A172 (cell line): ENCODE results near the gene MYH14. TPM values are rescaled to one million over a fixed set of nuclear protein-coding genes. Genes with fewer than 3 reads are reported as not detected.
"Not testable (repeated sequence)": the region's sequence is repeated elsewhere in the genome, so short reads cannot be mapped to it uniquely, and the experiment has no call there.

Experiments
- DNase-seq: peaks from one replicate; pipeline ENCODE4 v3.0.0-alpha.2; 2015; ENCODE audit warnings: low spot score
- total RNA-seq: library from RNA; depleted of rRNA; stranded (reverse); fragments of >200 nt; shearing (Covaris generic); gene quantifications from 2 replicates; pipeline ENCODE4 v1.2.3, GENCODE V29; 2014

MYH14 gene
- total RNA-seq, 1 experiment from 2014 or later: 2.4 TPM

DNA sequence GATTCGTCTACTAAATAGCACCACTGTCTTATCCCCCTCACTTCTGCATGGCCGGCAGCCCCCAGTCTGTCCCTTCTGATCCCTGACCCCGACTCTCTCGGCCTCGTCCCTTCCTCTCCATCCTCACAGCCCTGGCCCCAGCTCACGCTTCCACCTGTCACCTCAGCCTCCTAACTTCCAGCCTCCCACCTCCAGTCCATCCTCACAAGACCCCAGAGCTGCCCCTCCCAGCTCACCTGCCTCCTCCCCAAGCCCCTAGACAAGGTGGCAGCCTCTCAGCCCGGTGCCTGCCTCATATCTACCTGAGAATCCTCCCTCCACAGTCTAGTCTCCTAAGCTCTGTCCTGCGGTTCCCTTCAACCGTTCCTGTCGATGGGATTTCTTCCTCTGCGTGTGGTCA lies 115.7 kb downstream of the MYH14 start:
- no peak for DNase-seq

DNA sequence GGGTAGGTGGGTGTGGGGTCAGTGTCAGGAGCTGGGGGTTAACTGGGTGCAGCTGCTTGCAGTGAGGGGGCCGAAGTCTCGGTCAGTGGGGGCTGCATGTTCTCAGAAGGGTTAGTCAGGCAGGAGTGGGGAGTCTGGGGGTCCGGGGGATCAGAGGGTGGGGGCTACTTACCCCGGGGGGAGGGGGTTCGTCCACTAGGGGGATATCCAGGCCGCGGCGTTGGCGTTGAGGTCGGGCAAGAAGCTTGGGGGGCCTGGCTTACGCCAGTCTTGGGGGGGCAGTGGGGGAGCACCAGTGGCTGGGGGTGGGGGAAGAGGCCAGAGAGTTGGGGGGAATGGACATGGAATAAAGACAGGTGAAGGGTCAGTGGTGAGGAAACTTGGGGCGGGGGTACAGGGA lies 116.6 kb downstream of the MYH14 start:
- no peak for DNase-seq

DNA sequence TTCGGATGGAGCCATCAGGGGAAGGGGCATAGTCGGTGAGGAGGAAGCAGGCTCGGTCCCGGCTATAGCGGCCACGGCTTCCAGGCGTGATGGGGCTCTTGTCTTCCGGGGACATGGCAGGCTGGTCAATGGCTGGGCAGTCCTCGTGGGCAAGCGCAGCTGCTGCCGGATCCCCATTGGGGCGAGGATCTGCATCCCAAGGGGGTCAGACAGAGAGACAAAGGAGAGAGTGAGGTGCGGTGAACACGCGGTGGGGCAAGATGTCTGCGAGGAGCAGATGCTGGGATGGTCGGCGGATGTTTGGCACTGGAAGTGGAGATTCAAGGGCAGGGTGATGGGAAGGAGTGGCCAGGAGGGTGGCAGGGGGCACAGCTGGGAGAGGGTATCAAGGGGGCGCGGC lies 117.2 kb downstream of the MYH14 start:
- DNase-seq: no peak

DNA sequence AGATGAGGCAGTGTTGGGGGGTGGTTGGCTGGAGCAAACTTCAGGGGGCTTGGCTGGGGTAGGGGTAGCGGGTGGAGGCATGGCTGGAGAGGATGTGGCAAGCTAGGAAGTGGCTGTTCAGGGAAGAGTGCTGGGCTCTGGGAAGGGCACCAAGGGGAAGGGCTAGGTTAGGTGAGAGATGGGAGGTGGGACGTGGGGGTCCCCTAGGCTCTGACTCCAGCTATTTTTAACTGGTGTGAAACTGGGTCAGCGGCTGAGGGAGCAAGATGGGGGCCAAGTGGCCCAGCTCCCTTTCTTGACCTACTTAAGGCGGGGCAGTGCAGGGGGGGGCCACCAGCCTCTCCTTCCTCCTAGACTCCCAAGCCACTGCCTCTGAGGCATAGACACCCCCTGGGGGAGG lies 118.4 kb downstream of the MYH14 start:
- no peak for DNase-seq

DNA sequence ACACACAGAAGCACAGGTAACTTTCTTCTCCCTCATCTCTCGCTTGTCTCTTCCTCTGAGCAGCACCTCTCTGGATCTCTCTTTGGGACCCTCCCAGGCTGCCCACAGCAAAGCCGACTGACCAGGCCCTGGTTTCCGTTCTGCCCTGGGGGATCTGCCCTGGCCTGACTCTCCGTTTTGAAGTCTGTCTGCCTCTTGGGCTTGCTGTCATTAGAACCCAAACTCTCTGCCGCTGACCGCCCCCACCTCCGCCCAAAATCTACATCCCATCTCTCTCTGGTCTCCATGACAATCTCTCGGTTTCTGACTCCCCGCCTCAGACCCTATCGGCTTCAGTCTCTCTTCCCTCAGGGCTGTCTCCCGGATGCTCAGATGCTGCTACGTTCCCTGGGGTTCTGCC lies 118.8 kb downstream of the MYH14 start:
- DNase-seq: no peak

DNA sequence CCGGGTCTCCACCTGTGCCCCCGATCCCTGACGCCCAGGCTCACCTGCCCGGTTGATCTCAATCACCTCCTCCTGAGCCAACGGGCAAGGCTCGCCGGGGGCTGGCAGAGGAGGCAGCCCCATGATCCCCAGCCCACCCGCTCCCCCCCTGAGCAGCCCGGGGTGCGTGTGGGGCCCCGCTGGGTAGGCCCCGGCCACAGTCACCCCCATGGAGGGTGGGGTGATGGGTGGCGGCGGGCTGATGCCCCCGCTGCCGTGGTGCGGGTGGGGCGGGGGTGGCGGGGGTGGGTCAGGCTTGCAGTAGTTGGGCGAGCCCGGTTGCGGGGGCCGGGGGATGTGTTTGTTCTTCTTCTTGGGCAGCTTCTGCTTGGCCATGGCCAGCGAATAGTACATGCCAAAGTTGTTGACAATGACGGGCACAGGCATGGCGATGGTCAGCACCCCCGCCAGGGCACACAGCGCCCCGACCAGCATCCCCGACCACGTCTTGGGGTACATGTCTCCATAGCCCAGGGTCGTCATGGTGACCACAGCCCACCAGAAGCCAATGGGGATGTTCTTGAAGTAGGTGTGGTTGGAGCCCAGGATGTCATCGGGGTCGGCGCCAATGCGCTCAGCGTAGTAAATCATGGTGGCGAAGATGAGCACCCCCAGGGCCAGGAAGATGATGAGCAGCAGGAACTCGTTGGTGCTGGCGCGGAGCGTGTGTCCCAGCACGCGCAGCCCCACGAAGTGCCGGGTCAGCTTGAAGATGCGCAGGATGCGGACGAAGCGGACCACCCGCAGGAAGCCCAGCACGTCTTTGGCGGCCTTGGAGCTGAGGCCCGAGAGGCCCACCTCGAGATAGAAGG lies 119.7 kb downstream of the MYH14 start:
- DNase-seq: no peak

DNA sequence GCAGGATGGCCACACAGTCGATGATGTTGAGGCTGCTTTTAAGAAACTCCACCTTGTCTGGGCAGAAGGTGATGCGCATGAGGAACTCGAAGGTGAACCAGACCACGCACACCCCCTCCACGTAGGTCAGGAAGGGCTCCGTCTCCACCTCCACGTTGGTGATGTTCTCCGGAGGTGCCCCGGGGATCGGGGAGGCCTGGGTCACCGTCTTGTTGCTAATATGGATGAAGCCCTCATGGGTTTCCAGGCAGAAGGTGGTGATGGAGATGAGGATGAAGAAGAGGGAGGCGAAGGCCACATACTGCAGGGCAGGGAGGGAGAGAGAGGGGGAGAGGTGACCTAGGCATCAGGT lies 120.3 kb downstream of the MYH14 start:
- no peak for DNase-seq

DNA sequence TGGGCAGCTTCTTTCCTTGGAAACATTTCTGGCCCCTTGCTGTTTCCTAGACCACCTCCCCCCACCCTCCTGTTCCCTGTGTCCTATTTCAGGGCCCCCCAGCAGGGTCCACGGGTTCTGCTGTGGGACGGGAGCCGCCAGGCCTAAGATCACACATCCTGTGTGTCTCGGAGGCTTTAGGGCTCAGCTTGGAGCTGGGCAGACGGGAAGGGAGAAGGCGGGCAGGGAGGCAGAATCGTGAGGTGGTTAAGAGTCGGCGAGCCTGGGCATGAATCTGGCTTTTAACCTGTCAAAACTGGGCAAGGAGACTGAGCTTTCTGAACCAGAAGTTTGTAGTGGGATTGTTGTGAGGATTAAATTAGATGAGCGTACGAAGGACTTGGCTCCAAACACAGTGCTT lies 120.9 kb downstream of the MYH14 start:
- no peak for DNase-seq

DNA sequence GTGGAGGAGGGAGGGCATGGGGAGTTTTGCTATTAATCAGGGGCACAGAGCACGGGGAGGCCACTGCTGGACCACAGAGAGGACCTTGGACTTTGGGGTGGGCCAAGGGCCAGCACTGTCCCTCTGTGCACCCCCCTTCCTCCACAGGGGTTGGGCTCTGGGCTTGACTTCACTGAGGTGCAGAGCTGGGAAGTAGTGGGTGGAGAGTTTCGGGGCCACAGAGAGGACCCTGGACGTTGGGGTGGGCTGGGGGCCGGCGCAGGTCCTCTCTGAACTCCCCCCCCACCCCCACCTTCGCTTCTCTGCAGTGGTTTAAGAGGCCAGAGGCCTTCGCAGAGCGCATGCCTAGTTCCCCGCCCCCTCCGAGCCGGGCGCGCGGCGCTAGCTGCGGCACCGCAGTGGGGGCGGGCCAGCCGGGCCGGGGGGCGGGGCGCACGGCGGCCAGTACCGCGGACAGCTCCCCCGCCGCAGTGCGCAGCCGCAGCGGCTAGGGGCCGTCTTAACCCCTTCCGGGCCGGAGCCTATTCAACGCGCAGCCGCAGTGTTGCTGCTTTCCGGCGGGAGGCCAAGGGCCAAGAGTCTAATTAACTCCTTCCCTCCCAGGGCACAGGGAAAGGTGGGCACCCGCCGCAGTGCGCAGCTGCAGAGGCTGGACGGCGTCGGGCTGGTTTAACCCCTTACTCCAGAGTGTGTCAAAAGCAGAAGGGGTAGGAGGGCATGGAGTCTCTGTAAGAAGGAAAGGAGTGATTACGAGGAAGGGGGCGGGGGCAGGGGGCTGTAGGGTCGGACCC lies 122.1 kb downstream of the MYH14 start:
- peak; percentile 50 for DNase-seq

DNA sequence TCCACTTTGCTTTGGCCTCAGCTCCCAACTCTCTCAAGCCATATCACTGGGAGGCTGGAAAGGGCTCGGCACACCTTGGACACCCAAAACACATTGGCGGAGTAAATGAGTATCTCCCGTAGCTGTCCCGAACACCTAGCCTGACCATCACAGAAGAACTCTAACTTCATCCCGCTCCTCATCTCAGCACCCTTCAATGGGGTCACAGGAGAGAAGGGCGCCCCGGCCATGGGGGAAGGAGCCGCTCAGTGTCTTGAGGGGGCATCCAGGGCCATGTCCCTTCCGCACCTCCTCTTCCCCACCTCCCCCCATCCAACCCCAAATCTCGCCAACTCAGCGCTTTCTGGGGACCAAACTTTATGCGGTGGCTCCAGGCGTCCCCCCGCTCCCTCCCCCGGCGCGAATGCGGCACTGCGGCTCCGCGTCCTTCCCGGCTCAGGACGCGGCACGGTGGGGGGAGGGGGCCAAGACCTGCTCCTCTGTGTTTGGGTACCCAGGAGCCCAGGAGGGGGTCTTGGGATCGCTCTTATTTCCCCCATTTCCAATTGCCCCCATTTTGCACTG lies 122.8 kb downstream of the MYH14 start:
- no peak for DNase-seq

DNA sequence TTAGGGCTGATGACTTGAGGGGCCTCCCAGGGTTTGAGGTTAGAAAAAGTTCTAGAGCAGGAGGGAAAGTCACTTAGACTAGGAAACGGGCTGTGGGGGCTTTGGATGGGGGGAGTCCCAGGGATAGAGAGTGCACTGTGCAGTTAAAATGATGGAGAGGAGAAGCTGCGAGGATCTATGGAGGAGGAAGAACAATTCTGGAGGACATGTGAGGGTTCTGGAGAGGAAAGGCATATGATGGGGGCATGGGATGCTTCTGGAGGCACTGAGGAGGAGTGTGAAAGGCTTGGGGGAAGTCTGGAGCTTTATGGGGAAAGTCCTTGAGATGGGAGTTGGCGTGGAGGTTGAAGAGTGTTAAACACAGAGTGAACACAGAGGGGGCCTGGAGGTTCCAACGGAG lies 123.6 kb downstream of the MYH14 start:
- DNase-seq: no peak

DNA sequence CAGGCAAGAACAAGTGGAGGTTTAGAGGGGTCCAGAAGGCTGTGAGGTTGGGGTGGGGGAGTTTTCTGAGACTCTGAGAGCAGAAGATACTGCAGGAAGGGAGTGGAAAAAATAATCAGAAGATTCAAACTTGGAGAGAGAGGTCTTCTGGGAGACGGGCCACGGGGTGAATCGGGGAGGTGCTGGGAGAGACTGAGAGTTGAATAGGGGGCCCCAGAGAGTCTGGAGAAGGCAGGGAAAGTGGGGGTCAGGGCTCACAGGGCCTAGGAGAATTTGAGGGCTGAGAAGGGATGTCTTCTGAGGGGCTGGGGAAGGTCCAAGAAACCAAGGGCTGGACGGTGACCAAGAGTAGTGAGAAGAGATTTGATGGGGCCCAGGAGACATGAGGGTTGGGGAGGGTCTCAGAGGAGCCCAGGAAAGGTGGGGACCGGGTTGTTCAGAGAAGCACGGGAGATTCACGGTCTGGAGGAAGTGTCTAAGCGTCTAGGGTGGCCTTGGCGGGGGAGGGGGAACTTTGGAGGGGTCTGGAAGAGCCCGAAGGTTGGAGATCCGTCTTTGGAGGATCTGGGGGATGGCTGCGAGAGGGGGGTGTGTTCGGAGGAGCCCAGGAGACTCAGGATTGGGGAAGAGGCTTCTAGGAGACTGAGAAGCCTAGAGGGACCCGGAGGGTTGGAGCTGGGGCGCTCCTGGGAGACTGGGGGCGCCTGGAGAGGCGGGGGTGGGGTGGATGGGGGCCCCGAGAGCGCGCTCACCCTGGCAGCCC lies 124.2 kb downstream of the MYH14 start:
- no peak for DNase-seq

DNA sequence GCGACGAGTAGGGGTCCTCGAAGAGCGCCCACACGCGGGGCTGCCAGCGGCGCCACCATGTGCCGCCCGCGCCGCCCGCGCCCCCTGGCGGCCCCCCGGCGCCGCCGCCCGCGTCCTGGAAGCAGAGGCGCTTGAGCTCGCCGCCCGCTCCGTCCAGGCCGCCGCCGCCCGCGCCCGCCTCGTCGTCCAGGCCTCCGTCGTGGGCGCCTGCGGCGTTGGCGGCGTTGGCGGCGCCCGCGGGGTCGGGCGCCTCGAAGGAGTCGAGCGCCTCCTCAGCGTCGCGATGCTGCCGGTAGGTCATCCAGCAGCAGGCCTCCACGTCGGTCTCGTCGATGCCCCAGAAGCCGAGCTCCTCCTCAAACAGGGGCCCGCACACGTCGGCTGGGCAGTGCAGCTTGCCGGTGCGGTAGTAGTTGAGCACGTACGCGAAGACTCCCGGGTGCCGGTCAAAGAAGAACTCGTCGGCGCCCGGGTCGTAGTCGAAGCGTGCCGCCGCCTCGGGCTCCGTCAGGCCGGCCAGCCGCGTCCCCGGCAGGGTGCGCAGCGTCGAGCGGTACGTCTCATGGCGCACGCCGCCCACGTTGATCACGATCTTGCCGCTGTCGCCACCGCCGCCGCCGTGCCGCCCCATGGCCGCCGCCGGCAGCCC lies 124.9 kb downstream of the MYH14 start:
- DNase-seq: no peak

DNA sequence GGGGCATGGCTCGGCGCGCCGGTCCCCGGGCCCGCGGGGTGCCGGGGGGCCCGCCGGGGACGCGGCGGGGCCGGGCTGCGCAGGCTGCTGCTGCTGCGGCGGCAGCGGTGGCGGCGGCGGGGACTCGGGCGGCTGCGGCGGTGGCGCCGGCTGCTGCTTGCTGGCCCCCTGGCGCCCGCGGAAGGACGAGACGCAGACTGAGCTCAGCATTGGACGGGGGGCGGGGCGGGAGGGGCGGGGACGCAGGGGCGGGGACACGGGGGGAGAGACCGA lies 125.4 kb downstream of the MYH14 start:
- DNase-seq: no peak

DNA sequence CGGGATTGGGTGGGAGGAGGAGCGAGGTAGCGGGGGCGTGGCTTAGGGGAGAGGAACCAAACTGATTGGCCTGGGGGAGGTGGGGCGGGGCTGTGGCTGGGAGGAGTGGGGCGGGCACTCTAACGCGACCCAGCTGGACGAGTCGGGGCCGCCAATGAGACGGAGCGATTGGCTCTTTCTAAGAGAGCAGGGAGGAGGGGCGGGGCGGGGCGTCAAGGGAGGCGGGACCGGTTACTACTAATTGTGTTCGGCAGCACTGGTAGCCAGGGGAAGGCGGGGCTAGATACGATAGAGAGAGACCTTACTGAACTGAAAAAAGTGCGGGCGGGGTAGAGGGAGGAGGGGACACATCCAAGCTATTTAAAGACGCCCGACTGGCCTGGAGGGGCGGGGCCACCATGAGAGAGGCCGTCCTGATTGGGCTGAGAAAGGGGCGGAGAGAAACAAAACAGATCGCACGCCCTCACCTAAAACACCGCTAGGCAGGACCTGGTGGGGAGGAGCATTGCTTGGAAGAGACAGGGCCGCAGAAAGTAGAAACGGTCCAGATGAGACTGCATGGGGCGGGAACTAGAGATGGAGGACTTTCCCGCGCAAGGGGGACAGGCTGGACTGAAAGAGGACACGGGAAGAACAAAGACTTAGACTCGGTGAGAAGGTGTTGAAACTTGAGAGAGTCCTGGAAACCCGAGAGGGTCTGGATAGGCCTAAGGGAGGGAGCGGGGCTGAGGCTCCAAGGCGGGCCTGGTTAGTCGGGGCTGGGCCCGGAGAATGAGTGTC lies 125.9 kb downstream of the MYH14 start, which contains the start of gene KCNC3:
Gene KCNC3 (minus strand): TSS at position 232 of the 780 bp plus-strand sequence. CDS start 295 bp downstream, outside the sequence.
- DNase-seq: peak; percentile 100

DNA sequence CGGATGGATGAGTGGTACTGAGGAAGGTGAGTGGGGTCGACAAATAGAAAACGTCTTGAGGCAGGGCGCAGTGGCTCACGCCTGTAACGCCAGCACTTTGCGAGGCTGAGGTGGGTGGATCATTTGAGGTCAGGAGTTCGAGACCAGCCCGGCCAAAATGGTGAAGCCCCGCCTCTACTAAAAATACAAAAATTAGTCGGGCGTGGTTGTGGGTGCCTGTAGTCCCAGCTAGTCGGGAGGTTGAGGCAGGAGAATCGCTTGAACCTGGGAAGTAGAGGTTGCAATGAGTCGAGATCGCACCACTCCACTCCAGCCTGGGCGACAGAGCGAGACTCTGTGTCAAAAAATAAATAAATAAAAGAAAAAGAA lies 126.5 kb downstream of the MYH14 start:
- not testable (repeated sequence) for DNase-seq

DNA sequence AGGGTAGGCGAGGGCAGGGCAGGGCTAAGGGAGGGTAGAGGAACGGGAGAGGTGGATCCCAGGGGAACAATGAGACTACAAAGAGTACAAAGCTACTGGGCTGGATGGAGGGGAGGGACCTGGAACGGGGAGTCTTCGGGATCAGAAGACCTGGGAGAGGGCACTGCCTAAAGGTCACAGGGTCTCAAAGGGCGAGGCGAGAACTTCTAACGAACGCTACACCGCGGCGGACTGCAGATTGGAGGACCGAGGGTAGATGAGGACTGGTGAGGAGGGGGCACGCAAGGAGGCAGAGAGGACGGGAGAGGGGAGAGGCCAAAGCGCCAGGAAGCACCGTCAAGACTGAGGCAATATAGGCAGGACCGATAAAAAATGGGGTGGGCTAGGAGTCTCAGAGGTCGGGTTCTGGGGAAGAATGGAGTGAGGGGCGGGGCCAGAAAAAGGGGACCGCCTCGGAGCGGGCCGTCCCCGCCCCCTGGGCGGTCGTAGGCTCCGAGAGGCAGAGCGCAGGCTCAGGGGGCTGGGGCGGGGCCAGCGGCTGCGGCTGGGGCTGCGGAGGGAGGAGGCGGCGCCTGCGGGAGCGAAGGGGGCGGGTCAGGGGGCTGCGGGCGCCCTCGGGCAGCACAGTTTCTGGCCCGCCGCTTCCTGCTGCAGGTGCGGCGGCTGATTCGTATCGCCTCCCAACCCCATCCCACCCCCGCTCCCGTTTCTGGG lies 127.1 kb downstream of the MYH14 start:
- peak; percentile 47 for DNase-seq

DNA sequence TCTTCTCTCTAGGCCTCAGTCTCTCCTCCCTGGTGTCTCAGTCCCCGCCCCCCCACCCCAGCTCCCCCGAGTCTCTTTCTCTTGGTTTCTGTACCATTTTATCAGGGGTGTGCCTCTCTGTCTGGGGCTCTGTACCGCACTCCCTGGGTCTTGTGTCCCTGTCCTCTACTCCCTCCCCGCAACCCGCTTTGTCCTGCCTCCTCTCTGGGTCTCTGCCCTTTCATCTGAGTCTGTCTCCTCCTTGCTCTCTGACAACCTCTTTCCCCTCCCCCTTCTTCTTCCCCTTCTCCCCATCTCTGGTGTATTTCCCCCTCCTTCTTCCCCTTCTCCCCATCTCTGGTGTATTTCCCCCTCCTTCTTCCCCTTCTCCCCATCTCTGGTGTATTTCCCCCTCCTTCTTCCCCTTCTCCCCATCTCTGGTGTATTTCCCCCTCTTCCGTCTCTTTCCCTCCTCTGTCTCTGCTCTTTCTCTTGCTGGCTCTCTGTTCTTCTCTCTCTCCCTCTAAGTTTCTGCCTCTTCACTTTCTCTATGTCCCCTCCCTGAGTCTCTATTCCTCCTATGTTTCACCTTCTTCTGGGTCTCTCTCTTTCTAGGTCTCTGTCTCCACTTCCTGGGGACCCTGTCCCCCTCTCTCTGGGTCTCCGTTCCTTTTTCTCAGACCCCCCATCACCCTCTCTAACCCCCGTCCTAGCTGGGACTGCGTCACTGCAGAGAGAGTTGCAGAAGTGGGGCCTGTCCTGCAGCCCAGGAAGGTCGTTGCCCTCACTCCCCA lies 128.0 kb downstream of the MYH14 start:
- no peak for DNase-seq

DNA sequence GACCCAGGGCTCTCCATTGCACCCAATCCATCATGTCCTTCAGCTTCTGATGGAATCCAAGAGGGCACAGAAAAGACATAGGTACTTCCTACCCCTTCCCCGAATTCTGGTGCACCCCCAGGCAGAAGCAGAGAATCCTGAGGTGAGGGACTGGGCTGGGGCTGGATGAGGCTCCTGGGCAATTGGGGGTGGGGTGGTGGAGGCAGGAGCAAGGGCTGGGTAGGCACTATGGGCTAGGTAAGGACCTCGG lies 128.5 kb downstream of the MYH14 start:
- no peak for DNase-seq
